Hematopoietic multipotent progenitor cell treated with erythropoietin and hydrocortisone succinate and interleukin-3 and kit ligand, for 6 days (in vitro differentiated cells): ENCODE data around the gene PNPLA2.

Experiments used
- DNase-seq: peaks from one replicate; pipeline ENCODE4 v3.0.0-alpha.2; 2015

Gene PNPLA2

GRCh38 chr11:786235-787083 lies 32.3 kb upstream of the PNPLA2 start:
- no peak for DNase-seq

GRCh38 chr11:787084-787675 lies 31.5 kb upstream of the PNPLA2 start:
- no peak for DNase-seq

- DNase-seq: no peak
These were observed 30.6 kb upstream of the PNPLA2 start for GRCh38 chr11:788009-788640.

- no peak for DNase-seq
These were observed 29.5 kb upstream of the PNPLA2 start for GRCh38 chr11:788953-789940.

- DNase-seq: peak; percentile 32
These were observed 28.8 kb upstream of the PNPLA2 start, which contains the start of gene CEND1 for GRCh38 chr11:789943-790342. TSS of gene CEND1 (minus strand) at chr11:790090. CDS start at chr11:788576, 1,514 bp downstream.

GRCh38 chr11:790721-791564 lies 27.8 kb upstream of the PNPLA2 start:
- peak; percentile 39 for DNase-seq

- no peak for DNase-seq
These were observed 26.8 kb upstream of the PNPLA2 start for GRCh38 chr11:791658-792534.

- DNase-seq: no peak
These were observed 26.2 kb upstream of the PNPLA2 start for GRCh38 chr11:792535-792821.

GRCh38 chr11:792873-793272 lies 25.8 kb upstream of the PNPLA2 start:
- DNase-seq: no peak

GRCh38 chr11:793556-793955 lies 25.2 kb upstream of the PNPLA2 start:
- no peak for DNase-seq

GRCh38 chr11:794013-794765 lies 24.5 kb upstream of the PNPLA2 start:
- no peak for DNase-seq

GRCh38 chr11:794766-795633 lies 23.7 kb upstream of the PNPLA2 start:
- DNase-seq: no peak

GRCh38 chr11:795634-796564 lies 22.8 kb upstream of the PNPLA2 start:
- DNase-seq: peak; percentile 92

GRCh38 chr11:796565-797295 lies 22.0 kb upstream of the PNPLA2 start:
- no peak for DNase-seq

GRCh38 chr11:797296-798092 lies 21.2 kb upstream of the PNPLA2 start:
- peak; percentile 86 for DNase-seq

- DNase-seq: peak; percentile 88
These were observed 20.5 kb upstream of the PNPLA2 start, which contains the start of gene SLC25A22 for GRCh38 chr11:798093-798713. TSS of gene SLC25A22 (minus strand) at chr11:798281. CDS start at chr11:795006, 3,275 bp downstream.
